RCC 7860 (cell line): Measurements from ENCODE around the gene CLEC2B.

ENCODE experiments used
- DNase-seq: peaks from one replicate; pipeline ENCODE4 v3.0.0-alpha.2; 2015; ENCODE audit warnings: low spot score
- FAIRE-seq: peaks from 2 replicates; lab custom pipeline; 2012; peaks lifted over from hg19 to GRCh38; lab: Jason Lieb, UNC

Gene CLEC2B

DNA sequence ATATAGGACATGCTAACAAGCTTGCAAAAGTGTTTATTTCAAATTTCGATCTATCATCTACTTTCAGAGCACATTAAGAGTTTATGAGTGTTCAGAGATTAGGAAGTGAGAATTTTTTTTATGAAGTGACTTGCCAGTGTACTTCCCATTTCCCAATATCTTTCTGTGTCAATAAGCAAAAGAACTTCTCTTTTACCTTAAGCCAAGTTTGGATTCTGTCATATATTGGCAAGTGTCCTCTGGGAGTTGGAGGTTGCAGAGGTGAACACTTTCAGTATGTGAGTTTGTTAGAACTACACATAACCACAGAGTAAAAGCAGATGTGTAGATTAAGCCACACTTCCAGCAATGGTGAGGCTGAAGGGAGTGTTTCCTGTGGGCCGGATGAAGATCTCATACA, 58.5 kb downstream of the CLEC2B start:
- DNase-seq (no peak), FAIRE-seq (no peak)

DNA sequence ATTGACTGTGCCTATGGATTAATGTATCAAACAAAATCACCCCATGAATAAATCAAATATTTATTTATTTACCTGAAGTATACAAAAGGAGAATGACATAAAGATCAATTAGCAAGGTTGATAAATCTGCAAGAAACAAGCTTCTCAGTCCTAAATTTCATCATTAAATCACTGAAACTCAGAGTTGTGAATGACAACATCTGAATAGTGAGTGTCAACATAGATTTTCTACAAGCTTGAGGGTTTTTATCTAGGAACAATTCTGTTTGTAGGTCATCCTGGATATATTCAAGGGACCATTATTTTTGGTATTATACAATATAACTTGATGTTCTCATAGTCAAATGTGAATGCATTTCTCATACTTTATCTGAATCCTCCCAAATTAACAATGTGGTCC, 59.3 kb downstream of the CLEC2B start:
- FAIRE-seq (no peak), DNase-seq (no peak)

DNA sequence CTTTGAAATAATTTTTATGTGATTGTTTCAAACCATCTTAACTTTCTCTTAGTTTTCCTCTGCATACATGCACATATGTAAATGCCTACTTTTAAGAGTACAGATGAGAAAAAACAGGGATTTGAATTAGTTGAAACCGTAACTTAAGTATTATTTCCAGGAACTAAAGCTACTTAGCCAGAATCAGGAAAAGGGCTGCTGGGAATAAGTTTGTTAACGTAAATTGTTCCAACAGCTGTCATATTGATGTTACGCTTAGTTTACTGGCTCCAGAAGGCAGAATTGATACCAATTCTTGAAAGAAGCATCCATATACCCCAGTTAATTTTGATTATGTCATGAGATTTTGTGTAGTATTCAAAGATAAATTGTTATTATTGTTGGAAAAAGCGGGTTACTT, 59.8 kb downstream of the CLEC2B start:
- no peak for DNase-seq
- no peak for FAIRE-seq

DNA sequence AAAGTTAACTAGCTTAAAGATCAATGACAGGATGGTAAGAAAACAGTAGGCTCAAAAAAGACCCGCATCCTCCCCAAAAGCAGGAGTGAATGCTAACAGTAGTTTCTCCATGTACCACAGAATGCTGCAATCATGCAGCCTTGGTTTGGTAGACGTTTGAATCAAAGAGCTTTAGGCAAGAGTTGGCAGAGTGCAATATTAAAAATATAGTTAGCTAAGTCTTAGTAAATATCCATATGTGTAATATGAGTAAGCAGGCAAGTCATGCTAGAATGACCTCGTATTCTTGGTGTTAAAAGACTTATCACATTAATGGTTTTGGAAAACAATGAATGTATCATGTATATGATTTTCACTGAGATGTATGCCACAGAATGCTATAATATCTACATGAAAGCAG, 60.6 kb downstream of the CLEC2B start:
- DNase-seq (no peak), FAIRE-seq (no peak)

DNA sequence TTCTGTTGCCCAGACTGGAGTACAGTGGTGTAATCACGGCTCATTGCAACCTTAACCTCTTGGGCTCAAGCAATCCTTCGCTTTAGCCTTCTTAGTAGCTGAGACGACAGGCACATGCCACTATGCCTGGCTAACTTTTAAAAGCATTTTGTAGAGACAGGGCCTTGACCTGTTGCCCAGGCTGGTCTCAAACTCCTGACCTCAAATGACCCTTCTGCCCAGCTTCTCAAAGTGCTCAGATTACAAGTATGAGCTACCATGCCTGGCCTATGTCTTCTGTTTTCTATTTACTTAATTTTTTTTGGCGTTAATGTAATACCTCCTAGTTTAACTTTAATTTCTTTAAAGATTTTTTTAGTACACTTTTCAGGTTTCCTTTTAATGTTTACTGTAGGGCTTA, 62.4 kb downstream of the CLEC2B start:
- FAIRE-seq (no peak), DNase-seq (no peak)

DNA sequence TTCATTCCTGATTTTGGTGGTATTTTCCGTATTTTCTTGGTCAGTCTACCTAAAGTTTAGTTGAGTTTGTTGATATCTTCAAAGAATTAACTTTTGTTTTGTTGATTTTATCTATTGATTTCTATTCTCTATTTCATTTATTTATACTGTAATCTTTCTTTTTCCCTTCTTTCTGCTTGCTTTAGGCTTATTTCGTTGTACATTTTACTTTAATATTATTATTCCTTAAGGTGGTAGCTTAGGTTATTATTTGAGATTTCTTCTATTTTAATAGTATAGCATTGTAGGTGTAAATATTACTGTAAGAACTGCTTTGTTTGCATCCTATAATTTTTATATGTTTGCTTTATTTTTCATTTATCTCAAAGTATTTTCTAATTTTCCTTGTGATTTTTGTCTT, 63.3 kb downstream of the CLEC2B start:
- FAIRE-seq = no peak
- DNase-seq = no peak
